GM18873 (cell line): ENCODE results near the gene SLTM.
"Not testable (repeated sequence)": the region's sequence is repeated elsewhere in the genome, so short reads cannot be mapped to it uniquely, and the experiment has no call there.

Source experiments
- ATAC-seq: cut with Tn5 transposase; IDR thresholded peaks from one replicate; pipeline ENCODE4 v1.9.1; 2021; ENCODE audit warnings: mild to moderate bottlenecking, moderate library complexity, moderate number of reproducible peaks; ENCODE audit not compliant: unreplicated experiment, low FRiP score

Gene SLTM

GRCh38 chr15:58880320-58880719 lies 53.2 kb downstream of the SLTM start:
- ATAC-seq: no peak

- no peak for ATAC-seq
Observed at GRCh38 chr15:58877999-58878825, 55.3 kb downstream of the SLTM start.

GRCh38 chr15:58876306-58877106 lies 57.0 kb downstream of the SLTM start:
- no peak for ATAC-seq

GRCh38 chr15:58875343-58875742 lies 58.1 kb downstream of the SLTM start:
- ATAC-seq: no peak

GRCh38 chr15:58873267-58873666 lies 60.2 kb downstream of the SLTM start:
- no peak for ATAC-seq

- no peak for ATAC-seq
Observed at GRCh38 chr15:58870451-58870850, 63.0 kb downstream of the SLTM start.

- ATAC-seq: no peak
Observed at GRCh38 chr15:58867926-58868325, 65.6 kb downstream of the SLTM start.

GRCh38 chr15:58865425-58865880 lies 68.0 kb downstream of the SLTM start:
- no peak for ATAC-seq

GRCh38 chr15:58864602-58865424 lies 68.7 kb downstream of the SLTM start:
- no peak for ATAC-seq

- ATAC-seq: no peak
Observed at GRCh38 chr15:58862326-58862725, 71.2 kb downstream of the SLTM start.

GRCh38 chr15:58856621-58857020 lies 76.9 kb downstream of the SLTM start:
- ATAC-seq: not testable (repeated sequence)

GRCh38 chr15:58856086-58856485 lies 77.4 kb downstream of the SLTM start:
- no peak for ATAC-seq

GRCh38 chr15:58854593-58854992 lies 78.9 kb downstream of the SLTM start:
- ATAC-seq: no peak

- no peak for ATAC-seq
Observed at GRCh38 chr15:58852347-58852746, 81.1 kb downstream of the SLTM start.

- ATAC-seq: not testable (repeated sequence)
Observed at GRCh38 chr15:58851205-58851604, 82.3 kb downstream of the SLTM start.

- no peak for ATAC-seq
Observed at GRCh38 chr15:58842713-58843396, 90.6 kb downstream of the SLTM start.

GRCh38 chr15:58840048-58840447 lies 93.4 kb downstream of the SLTM start:
- no peak for ATAC-seq

GRCh38 chr15:58839485-58839884 lies 94.0 kb downstream of the SLTM start:
- ATAC-seq: no peak

- not testable (repeated sequence) for ATAC-seq
Observed at GRCh38 chr15:58833681-58834426, 99.6 kb downstream of the SLTM start.
